SK-N-DZ (cell line): ENCODE measurements around the gene ELFN2.
A peak's percentile ranks its signal among the peaks of the same experiment; 100 is the strongest.
"Not testable (repeated sequence)": the region's sequence is repeated elsewhere in the genome, so short reads cannot be mapped to it uniquely, and the experiment has no call there.

Source experiments
- DNase-seq: peaks from one replicate; pipeline ENCODE4 v3.0.0-alpha.2; 2015; ENCODE audit warnings: low spot score

Gene ELFN2

DNA sequence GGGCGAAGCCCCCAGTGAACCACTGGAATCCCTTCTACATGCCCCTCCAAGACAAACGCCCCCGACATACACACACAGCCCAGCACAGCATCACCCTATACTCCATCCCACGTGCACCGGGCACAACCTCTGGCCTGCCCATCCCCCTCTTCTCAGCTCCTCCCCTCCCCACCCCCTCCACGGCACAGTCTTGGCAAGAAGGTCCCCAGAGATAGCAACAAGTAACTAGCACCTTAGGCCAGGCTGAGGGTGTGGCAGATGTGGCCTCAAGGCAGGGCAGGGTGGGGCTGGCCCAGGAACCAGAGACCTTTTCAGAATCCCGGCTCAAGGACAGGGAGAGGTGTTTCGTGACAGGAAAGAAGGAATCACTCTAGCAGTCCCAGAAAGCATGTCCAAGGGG is 90.7 kb downstream of the ELFN2 start:
- no peak for DNase-seq

DNA sequence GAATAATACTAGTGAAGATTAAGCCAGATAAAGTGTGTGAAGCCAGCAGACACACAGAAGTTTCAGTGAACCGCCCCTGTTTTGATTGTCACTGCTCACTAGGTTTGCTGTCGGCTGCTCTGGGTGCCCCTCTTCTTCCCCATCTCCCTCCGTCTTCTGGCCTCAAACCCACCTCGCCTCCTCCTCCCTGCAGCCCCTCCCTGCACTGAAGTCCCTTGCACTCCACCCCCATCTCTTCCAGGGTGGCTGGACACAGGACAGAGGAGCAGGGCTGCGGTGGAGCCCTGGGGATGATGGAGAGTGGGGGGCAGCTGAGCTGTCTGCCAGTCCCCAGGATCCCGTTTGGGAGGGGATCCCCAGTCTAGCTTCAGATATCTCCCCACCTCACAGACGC is 91.5 kb downstream of the ELFN2 start:
- DNase-seq: no peak

DNA sequence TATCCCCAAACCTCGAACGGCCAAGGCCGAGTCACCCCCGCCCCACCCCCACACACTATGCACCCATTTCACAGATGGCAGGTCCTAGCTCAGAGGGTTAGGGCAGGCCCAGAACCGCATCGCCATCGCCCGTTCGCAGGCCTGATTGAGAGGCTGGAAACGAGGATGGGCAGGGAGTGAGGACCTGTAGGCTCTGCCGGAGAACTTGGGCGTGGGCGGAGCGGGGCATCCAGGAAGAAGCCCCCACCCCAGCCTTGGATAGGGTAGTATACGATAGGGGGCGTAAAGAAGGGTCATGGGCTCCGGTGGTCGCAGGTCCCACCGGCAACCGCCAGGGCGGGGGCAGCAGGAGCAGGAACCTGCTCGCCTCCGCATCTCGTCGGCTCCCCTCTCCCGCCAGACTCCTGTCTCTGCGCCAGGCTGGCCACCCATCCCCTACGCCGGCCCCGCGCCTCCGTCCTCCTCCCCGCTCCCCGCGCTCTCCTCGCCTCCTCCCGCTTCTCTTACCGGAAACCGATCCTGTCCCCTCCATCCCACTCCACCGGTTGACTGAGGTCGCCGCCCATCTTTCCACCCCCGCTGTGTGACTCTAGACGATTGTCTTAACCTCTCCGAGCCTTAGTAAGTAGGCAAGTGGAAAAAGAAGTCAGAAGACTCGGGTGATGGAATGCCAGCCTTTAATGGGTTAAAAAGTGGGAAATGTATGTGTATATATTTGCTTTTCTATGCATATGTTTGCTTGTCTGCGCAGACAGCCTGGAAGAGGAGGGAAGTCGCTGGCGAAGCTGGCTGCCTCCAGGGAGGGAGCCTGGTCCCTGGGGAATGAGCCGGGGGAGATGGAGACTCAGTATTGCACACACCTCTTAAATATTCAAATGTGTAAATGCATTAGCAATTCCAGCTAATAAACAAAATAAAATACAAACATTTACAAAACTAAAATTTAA is 92.1 kb downstream of the ELFN2 start:
- DNase-seq: no peak

DNA sequence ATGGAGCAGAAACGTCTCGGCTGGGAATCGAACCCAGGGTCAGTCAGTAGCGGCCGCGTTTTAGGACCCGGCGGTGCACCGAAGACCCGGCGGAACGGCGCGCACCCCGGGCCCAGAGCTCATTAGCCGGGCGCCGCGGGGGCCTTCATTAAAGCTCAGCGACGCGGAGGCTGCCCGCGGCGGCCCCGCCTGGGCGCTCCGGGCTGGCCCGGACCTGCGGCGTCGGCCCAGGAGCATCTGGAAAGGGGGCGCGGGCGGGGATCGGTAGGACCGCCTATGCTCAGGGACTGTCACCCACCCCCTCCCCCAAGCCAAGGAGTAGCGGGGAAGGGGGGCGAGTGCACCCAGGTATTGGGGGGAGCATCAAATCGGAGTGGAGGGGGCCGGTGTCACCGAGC is 92.8 kb downstream of the ELFN2 start:
- DNase-seq: no peak

DNA sequence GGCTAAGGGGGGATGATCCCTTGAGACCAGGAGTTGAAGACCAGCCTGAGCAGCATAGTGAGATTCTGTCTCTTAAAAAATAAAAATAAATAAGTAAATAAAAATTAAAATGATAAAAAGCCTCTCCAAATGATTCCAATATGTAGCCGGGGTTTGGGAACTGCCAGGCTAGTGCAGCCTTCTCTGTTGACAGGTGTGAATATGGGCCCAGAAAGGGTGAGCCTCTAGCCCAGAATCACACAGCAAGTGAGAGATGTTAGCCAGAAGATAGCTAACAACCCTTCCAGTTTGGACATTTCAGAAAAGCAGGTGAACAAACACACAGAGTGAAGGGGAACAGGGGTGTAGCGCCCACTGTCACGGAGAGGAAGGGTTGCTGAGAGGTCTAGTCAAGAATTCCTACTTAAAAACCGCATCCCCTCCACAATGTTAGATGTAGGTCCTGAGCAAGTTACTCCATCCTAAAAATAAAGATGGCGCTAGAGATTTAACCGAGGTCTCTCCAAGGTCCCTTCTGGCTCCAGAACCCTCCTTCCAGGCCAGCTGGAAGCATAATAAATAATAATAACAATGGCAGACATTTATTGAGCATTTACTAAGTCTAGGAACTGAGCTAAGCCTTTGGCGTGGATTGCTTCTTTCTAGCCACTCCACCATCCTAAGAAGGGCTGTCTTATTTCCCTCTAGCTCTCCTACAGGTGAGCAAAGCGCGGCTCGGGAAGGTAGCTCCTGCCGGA is 93.4 kb downstream of the ELFN2 start:
- no peak for DNase-seq

DNA sequence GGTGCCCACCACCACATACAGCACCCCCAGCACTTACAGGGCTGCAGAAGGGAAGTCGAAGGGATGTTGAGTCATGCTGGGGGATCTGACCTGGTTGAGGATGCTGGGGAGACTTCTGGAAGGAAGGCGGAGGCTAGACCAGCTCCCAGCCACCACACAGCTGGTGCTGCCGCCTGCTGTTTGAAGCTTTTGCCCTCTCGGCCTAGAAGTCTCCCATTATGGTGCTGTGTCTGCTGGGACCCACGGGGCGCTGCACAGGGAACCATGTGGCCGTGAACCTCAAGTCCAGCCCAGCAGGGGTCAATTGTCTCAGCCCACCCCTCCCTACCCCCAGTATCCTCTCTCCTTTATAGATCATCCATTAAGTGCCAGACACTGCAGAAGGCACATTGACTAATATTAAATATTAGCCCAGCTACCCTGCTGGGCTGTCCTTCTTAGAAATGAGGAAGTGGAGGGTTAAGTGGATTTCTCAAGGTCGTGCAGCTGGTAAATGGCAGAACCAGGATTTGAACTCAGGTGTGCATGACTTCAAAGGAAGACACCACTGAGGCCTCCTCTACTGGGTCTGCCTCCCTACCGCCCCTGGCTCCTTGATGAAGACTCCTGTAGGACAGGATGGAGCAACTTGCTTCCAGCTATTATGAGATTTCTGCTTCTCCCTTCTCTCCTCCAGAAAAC is 95.3 kb downstream of the ELFN2 start:
- no peak for DNase-seq

DNA sequence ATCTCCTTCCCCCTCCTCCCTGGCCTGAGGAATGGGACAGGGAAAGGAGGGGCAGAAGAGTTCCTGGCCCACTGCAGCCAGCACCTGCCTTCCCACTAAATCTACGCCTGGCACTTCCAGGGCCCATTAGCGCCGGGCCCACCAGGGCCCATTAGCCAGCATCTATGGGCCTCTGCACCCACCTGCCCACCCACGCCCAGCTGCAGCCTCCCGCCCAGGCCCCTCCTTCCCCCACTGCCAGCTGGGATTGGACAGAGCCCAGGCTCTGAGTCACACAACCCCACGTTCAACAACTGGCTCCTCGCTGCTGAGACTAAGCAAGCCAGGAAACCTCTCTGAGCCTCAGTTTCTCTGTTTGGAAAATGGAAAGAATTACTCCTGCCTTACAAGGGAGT is 96.2 kb downstream of the ELFN2 start:
- DNase-seq: no peak

DNA sequence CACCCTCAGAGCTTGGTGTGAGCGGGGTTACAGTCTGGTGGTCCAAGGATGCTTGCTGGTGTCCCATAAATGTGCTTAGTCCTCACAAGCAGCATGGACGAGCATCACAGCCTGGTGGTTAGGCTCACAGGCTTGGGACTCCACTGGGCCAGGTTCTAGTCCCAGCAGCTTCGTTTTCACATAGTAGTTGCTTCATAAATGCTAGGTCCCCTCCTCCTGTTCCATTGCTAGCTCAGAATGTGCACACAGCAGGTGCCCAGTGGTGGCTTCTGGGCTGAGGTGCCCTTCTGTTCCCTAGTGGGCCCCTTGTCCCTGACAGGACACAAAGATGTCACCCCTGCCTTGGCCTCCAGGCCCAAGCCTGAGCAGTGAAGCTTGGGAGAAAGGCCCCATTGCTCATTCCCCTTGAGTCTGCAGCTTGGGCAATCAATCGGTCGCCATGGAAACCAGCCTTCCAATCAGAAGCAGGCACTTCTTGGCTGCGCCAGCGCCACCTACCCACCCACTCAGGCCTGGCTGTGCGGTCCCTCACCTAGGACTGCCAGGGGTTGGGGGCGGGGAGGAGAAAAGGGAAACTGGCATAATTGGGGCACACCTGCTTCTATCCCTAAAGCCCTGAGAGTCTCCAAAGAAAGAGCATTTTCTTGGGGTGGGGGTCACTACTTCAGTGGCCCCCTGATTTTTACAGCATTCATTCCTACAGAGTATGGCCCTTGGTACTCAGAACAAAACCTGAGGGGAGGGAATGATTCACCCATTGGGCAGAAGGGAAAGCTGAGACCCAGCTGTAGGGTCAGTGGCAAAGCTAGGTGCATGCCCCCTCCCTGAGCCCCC is 96.9 kb downstream of the ELFN2 start:
- DNase-seq: peak; percentile 68

DNA sequence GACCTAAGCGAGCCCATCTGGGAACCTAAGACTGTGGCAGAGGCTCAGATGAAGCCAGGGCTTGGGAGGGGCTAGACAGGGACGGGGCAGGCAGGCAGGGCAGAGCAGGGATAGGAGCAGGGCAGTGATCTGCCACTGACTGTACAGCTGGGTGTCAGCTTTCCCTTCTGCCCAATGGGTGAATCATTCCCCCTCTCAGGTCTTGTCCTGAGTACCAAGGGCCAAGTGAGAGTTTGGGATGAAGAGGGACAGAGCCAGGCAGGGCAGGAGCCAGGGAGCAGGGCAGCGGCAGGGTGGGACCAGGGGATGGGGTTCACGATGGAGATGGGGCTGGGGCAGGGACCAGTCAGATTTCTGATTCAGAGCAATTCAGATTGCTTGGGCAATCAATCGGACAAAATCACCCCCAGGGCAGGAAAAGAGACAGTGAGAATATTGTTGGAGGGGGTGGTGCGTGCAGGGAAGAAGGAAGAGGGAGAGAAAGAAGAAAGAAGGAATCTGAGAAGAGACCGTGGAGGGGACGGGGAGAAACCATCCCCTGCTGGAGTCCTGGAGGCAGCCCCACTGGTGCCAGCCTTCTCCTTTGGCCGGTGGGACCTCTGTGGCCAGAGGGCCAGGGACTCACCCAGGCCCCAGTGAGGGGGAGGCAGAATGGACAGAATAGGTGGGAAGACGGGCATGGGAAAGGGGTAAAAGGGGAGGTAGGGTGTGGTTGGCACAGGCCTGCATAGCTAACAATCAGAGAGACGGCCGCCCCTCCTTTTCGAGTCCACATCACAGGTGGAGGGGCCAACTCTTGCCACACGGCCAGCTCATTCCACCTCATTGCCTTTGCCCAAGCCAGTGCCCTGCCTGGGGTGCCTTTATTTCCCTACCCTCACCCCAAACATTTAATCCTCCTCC is 97.8 kb downstream of the ELFN2 start:
- DNase-seq: no peak

DNA sequence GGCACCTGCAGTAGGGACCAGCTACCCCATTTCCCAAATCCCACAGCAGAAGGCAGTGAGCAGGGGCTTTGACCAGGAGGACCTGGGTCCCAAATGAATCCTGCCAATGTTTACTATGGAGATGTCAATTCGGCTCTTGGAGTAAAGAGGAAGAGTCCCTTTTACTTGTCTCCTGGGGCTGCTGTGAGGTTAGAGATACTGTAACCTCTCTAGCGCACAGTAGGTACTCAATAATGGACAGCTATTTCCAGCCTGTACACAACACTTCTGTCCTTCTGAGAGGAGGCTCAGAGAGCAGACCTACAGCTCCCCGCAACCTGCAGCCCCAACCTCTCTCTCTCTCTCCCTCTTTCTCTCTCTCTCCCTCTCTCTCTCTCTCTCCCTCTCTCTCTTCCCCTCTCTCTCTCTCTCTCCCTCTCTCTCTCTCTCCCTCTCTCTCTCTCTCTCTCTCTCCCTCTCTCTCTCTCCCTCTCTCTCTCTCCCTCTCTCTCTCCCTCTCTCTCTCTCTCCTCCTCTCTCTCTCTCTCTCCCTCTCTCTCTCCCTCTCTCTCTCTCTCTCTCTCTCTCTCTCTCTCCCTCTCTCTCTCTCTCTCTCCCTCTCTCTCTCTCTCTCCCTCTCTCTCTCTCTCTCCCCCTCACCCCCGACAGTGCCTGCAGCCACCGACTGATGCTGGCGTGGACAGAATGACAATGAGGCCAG is 98.6 kb downstream of the ELFN2 start:
- DNase-seq: not testable (repeated sequence)

DNA sequence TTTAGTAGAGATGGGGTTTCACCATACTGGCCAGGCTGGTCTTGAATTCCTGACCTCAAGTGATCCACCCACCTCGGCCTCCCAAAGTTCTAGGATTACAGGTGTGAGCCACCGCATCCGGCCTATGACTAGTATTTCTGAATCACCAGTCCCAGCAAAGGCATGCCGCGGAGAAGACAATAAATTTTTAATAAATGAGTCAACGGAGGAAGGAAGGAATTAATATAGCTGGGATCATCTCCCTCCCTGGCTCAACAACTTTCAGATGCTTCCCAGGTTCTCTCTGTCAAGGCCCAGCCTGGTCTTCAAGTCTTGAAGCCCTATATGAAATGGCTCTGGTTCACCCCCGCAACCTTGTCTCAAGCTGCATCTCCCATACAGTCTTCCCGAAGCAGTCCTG is 99.3 kb downstream of the ELFN2 start:
- no peak for DNase-seq

DNA sequence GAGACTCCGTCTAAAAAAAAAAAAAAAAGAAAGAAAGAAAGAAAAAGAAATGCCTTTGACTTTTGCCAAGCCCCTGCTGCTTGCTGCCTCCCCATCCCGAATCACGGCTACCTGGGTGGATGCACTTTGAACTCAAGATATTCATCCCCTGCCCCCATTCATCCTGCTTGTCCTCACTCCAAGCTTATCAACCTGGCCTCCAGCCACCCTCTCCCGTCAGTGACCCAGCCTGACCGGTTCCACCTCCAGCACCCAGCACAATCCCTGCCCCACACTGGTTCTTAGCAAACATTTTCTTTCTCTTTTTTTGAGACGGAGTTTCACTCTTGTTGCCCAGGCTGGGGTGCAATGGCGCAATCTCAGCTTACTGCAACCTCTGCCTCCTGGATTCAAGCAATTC is 100.6 kb downstream of the ELFN2 start:
- DNase-seq: no peak

DNA sequence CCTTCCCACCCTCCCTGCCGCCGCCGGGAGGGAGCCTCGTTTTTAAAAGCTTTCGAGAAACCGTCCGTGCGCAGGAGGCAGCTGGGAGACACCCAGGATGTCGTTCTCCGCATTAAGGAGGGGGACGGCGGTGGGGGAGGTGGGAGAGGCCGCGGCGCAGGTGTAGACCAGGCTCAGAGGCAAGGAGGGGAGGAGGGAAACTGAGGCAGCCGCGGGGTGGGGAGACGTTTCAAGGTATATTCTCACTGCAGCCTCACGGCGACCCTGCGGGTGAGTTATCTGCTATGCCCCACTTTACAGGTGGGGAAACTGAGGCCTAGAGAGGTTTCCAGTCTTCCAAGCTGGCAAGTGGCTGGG is 102.3 kb downstream of the ELFN2 start:
- DNase-seq: no peak

DNA sequence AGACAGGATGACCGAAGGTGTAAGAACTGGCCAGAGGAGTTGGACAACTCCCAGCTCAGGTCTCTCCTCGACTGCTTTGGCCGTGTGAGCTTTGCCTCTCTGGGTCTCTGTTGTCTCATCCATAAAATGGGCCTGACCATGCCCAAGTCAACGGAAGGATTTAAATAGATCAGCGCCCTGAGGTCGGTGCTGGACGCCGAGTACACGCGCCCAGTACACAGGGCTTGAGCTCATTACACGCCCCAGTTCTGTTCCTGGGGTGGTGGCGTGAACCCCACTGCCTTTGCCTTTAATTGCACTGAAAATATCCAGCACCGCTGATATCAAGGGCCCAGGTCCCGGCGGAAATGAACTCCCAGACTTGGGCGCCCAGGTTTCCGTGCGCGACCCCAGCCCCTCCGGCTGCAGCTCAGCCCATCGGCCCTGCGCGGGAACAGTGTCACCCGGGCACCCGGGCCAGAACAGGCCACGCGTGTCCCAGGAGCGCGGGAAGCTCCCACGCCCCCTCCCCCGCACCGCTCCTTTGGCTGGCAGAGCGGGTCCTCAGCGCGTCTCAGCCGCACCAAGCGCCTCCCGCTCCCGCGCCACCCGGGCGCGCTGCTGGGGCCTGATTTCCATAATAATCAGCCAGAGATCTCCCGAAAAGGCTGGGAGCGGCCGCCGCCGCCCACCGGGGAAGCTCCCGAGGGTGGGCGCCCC is 102.8 kb downstream of the ELFN2 start:
- no peak for DNase-seq

DNA sequence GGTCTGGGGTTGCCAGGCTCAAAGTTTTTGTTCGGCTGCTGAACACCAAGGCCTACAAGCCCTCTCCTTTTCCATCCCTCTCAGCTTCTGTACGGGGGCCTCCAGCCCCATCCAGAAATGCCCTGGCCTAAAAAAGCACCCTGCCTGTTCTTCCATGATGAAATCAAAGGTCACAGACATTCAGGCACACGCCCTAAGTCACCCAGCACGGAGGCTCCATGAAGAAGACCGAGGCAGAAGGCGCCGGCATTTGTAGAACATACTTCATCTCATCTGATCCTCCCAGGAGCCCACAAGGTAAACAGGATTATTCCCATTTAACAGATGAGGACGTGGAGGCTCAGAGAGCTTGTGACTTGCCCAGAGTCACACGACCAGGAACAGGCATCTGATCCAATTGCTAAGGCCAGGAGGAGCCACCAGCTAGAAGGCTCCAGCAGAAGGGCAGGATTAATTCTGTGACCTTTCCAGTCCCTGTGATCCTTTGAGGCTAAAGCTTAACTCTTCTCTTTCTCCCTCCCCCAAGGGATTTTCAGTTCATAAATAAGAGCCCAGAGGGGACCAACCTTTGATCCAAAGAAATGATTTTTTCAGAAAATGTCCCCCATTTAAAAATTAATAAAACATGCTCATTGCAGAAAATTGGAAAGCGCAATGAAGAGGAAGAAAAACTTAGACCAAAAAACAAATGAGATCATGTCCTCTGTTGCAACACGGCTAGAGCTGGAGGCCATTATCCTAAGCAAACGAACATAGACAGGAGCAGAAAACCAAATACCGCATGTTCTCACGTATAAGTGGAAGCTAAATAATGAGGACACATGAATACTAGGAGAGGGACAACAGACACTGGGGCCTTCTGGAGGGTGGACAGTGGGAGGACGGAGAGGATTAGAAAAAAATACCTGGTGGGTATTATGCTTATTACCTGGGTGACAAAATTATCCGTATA is 106.3 kb downstream of the ELFN2 start:
- DNase-seq: no peak

DNA sequence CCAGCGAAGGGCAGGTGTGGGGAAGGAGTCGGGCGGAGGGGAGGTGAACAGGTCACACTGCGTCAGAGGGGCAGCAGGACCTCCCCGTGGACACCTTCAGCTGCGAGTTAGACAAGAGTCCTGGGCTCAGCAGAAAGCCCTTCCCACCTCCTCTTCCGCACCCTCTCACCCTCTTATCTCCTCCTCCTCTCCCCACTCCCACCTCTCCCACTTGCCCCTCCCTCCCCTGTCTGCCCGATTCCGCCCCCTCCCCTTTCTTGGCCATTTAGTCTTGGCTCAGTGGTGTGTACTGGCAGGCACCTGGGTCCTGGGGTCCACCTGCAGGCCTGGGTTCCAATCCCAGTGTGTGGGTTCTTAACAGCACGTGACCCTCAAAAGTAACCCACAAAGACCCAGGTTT is 107.8 kb downstream of the ELFN2 start:
- no peak for DNase-seq

DNA sequence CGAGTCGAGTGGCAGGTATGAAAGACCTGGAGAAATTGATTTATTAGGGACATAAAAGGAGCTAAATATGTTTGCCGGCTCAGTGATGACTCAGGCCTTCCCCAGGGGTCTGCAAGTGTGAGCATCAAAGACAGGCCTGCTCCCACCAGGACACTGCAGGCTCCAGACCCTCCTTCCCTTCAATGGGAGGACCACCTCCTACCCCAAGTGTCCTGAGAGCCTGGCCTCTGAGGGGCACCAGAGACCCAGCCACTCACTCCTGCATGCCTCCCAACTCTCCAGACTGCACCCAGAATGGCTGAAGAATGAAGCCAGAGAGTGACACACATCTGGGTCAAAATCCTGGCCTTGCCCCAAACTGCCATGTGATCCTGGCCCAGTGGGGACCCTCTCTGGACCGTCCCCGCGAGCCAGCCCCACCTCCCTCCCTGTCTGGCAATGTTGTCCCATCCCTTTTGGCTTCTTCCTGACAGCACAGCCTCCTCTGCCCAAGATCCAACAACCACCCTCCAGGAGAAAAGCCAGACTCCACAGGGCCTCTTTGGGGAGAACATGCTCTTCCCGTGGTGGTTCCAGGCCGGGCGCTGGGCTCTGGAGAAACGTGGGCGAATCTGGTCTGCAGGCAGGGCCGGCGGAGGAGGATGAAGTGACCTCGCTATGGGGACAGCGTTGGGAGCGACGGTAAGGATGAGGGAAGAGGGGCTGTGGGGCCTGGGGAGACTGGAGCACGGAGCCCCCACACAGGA is 108.7 kb downstream of the ELFN2 start:
- DNase-seq: no peak
